HG03520 (cell line): ENCODE data around the gene PHLDB1.
A peak's percentile ranks its signal among the peaks of the same experiment; 100 is the strongest.
"Not testable (repeated sequence)": the region's sequence is repeated elsewhere in the genome, so short reads cannot be mapped to it uniquely, and the experiment has no call there.

Experiments used
- ATAC-seq: cut with Tn5 transposase; IDR thresholded peaks from one replicate; pipeline ENCODE4 v1.9.1; 2021; ENCODE audit warnings: mild to moderate bottlenecking, moderate library complexity; ENCODE audit not compliant: unreplicated experiment

Gene PHLDB1

GRCh38 chr11:118658429-118659313, 51.3 kb downstream of the PHLDB1 start:
- no peak for ATAC-seq

DNA sequence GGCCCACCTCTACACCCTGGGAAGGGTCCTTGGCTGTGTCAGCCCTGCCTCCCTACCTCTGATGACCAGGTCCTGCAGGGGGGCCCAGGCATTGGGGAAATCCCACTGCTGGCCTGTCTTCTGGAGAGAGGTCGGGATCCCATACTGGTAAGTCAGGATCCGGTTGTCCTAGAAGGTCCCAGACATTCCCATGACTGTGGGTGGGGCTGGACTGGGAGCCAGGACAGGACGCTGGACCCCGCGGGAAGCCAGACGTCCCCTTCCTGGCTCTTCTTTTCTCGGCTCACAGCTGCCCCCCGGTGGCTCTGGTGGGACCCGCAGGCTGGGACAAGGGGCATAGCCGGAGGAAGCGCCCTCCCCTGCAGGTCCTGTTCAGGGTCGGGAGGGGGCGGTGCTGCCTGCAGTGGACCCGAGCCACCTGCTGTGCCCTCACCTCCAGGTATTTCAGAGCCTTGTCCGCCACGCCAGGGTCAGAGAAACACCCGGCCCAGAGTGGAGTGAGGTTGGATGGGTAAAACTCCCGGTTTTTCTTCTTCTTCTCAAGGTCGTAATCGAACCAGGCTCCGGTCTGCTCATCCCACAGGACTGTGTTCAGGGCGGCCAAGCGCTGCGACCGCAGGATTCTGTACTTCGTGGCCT, 52.0 kb downstream of the PHLDB1 start:
- ATAC-seq = peak; percentile 69

DNA sequence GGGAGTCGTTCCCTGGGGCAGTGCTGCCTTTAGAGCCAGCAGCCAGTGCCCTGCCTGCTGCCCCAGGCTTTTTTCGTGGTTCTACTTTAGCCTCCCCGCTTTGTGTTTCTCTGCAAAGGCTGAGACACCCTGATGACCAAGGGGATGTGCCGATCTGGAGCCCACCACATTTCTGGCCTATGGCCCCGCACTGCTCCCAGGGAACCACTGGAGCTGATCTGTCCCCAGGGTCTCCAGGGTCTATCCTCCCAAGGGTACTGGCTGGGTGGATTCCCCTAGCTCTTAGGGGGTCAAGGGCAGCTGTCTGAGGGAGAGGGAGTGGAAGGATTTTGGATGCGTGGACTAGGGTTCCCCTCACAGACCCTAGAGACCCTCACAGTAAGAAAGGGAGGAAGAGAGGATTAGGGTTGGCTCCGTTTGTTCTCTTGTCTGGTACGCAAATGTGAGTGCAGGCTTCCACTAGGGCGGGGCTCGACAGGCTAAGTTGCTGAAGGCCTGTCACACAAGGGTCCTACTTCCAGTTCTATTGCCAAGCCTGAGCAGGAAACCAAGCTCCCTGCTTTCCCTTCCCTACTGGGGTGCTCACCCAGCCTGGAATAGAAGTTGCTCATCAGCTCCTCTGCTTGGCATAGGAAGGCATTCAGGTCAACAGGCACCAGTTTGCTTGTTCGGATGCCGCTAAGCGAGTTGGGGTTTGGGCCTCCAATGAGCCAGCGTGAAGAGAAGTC, 52.7 kb downstream of the PHLDB1 start:
- no peak for ATAC-seq

DNA sequence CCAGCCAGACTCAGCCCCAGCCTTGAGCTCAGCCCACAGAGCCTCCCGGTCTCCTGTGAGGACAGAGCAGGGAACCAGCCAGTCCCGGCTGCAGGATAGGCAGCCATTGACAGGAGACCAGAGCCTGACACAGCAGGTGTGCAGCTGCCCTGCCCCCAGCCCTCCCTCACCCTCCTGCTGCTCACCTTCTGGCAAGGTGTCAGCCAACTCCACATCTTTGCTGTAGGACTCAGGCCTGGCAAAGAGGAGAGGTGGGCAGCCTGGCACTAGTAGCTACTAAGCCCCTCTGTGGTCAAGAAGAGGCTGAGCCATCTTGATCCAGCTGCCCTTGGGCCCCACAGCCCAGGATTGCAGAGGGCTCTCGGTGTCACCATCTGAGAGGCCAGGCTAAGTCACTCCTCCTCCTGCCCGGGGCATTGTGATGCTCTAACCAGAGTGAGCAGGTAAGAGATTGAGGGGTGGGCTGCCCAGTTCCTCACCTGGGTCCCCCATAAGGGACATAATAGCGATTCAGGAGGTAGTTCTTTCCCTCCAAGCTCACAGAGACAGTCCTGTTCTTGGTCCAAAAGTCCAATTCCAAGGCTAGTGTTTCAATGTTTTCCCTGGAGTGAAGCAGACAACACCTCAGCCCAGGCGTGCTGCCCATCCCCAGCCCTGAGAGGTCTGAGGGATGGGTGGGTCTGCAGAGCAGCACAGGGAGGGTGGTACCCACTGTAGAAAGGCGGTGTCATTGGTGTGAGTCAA, 53.4 kb downstream of the PHLDB1 start:
- no peak for ATAC-seq

GRCh38 chr11:118661425-118662301, 54.2 kb downstream of the PHLDB1 start:
- no peak for ATAC-seq

- ATAC-seq = no peak
Measured at GRCh38 chr11:118662401-118663271, 55.2 kb downstream of the PHLDB1 start.

- no peak for ATAC-seq
Measured at GRCh38 chr11:118663381-118663780, 56.0 kb downstream of the PHLDB1 start.

DNA sequence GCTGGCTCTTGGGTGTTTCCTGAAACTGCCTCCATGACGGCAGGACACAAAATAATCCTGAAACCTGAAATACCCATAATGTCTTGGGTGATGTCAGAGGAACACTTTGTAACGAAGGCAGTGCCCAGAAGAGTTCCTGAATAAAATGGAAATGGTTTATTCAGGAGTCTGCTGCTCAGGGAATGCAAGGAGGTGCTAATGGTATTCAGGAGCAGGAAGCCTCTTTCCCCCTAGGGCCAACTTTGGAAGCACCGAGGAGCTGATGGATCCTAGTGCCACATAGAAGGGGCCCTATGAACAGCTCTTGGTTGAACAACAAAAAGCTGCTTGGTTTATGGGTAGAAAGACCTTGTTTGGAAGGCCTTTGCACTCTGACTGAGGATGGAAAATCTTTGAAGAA, 56.5 kb downstream of the PHLDB1 start:
- ATAC-seq = no peak

DNA sequence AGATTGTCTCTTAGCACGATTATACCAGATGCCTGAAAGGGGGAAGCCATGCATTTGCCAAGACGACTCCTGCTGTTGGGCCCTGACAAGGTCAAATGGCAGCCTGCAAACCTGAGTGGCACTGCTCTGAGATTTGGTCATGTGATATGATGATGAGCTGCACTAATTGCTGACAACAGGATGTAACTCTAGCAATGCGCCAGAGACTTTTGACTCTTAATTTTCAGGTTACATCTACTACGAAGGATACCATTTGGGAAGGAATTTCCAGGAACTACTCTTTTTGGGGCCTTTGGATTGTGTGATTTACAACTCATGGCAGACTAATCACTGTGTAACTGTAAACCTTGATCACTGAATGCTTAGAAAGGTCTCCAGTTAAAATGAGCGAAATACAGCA, 59.0 kb downstream of the PHLDB1 start:
- no peak for ATAC-seq

- ATAC-seq = no peak
Measured at GRCh38 chr11:118670063-118670462, 62.6 kb downstream of the PHLDB1 start.

- ATAC-seq = no peak
Measured at GRCh38 chr11:118671254-118671653, 63.8 kb downstream of the PHLDB1 start.

- no peak for ATAC-seq
Measured at GRCh38 chr11:118672846-118673245, 65.4 kb downstream of the PHLDB1 start.

DNA sequence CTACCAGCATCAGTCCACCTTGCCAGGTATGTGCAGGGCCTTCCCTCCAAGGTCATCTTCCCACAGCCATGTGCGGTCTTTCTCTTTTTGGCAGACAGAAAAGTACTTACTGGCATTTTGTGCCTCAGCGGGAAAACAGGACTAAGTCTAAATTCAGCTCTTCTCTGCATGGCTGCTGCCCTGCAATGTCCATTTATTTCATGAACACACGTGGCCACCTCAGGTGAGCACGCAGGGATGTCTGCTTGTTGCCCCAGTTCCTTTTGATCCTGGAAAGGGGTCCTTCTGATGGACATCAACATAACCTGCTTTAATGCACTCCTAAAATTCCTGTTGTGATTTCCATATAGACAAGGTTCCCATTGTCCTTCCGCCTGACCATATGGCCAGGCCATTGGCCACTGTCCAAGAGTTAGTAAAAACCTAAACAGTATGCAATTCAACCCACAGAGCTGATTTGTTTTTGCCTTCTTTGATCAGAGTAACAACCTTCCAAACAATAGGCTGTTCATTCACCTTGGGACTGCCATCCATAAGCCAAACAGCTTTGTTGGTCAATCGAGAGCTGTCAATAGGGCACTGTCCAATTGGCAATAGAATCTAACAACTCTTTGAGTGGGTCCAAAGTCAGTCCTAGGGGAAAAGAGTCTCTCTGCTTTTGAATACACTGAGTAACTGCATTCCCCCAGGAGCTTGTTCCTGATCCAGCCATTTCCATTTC, 66.1 kb downstream of the PHLDB1 start:
- no peak for ATAC-seq

- no peak for ATAC-seq
Measured at GRCh38 chr11:118674082-118674435, 66.6 kb downstream of the PHLDB1 start.

- no peak for ATAC-seq
Measured at GRCh38 chr11:118677977-118678376, 70.6 kb downstream of the PHLDB1 start.

DNA sequence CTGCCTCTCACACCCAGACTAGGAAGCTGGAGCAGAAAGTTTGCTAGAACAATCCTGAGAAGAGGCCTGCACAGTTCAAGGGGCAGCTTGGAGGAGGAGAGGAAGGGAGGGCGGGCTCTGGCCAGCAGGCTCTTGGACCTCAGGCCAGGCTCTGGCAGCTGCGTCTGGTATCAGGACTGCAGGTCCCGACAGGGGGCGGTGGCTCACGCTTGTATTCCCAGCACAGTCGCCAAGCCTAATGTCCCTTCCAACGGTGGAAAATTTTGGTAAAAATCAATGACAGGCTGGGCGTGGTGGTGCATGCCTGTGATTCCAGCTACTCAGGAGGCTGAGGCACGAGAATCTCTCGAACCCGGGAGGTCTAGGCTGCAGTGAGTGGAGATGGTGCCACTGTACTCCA, 71.5 kb downstream of the PHLDB1 start:
- ATAC-seq = not testable (repeated sequence)

DNA sequence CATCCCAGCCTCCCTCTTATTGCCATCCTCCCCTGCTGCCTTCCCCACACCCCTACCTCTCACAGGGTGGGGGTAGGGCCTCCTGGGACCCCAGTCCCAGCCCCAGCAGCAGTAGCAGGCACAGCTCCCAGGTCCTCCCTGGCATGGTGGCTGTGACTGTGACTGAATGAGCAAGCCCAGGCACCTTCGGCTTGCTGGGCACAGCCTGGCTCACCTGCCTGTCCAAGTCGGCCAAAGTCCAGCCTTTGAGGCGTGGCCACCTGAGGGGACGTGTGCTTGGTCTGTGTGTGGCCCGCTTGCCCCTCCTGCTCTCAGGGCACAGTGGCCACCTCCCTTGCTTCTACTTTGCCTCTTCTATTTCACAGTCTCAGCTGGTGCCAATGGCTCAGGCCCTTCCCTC, 72.1 kb downstream of the PHLDB1 start, which contains the start of gene TREH:
Gene TREH, minus strand, starts transcription at position 168 of the 400 bp plus-strand sequence. Its CDS starts 23 bp downstream, at position 145.
- ATAC-seq = no peak

DNA sequence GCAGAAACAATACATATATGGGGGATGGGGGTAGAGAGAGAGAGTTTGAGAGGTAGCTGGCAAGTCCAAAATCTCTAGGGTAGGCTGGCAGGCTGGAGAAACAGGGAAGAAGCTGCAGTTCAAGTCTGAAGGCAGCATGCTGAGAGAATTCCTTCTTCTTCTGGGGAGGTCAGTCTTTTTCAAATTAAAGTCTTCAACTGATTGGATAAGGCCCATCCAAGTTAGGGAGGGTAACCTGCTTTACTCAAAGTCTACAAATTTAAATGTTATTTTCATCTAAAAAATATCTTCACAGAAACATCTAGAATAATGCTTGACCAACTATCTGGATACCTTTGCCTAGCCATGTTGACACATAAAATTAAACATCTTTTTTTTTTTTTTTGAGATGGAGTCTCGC, 75.0 kb downstream of the PHLDB1 start:
- no peak for ATAC-seq
